AG10803 (cell line): ENCODE measurements around the gene SPRN.

ENCODE experiments used
- DNase-seq: peaks from one replicate; pipeline ENCODE4 v3.0.0; 2010; ENCODE audit warnings: low read depth
- H3K4me3 ChIP-seq: 2 replicates; pipeline ENCODE4 v1.5.1; 2011; ENCODE audit warnings: mild to moderate bottlenecking, low read length, control low read depth
- CTCF ChIP-seq: conservative IDR thresholded peaks from 2 replicates; pipeline ENCODE4 v1.5.1; 2011; ENCODE audit warnings: mild to moderate bottlenecking, low read length, control low read depth, inconsistent platforms

SPRN gene

GRCh38 chr10:133396035-133396624, 28.3 kb downstream of the SPRN start:
- no peak for DNase-seq
- H3K4me3 ChIP-seq = no peak overlapping the region
- TF ChIP-seq CTCF = no peak

GRCh38 chr10:133394801-133395221, 29.6 kb downstream of the SPRN start:
- DNase-seq = no peak
- TF ChIP-seq CTCF = no peak
- H3K4me3 ChIP-seq = peak overlapping the region; percentile 82

- peak within 1 kb of the TSS; percentile 82 for H3K4me3 ChIP-seq
- DNase-seq = peak; percentile 87
- TF ChIP-seq CTCF = no peak
Observed at GRCh38 chr10:133394064-133394663, 30.3 kb downstream of the SPRN start, which contains the start of gene MTG1. TSS of gene MTG1 (plus strand) at chr10:133394157. CDS start at chr10:133394221, 64 bp downstream.

GRCh38 chr10:133393401-133394063, 30.9 kb downstream of the SPRN start:
- TF ChIP-seq CTCF = no peak
- peak overlapping the region; percentile 45 for H3K4me3 ChIP-seq
- no peak for DNase-seq

GRCh38 chr10:133391761-133392518, 32.5 kb downstream of the SPRN start:
- DNase-seq = no peak
- H3K4me3 ChIP-seq = no peak overlapping the region
- TF ChIP-seq CTCF = no peak

- no peak overlapping the region for H3K4me3 ChIP-seq
- DNase-seq = no peak
Observed at GRCh38 chr10:133391249-133391635, 33.2 kb downstream of the SPRN start.

More at GRCh38 chr10:133391249-133391635, 33.2 kb downstream of the SPRN start:
- TF ChIP-seq CTCF = no peak
